GM21381 (cell line): ENCODE data around the gene PASK.
A peak's percentile ranks its signal among the peaks of the same experiment; 100 is the strongest.

Source experiments
- ATAC-seq: cut with Tn5 transposase; IDR thresholded peaks from one replicate; pipeline ENCODE4 v1.9.1; 2021; ENCODE audit warnings: mild to moderate bottlenecking, moderate library complexity; ENCODE audit not compliant: unreplicated experiment

Gene PASK

DNA sequence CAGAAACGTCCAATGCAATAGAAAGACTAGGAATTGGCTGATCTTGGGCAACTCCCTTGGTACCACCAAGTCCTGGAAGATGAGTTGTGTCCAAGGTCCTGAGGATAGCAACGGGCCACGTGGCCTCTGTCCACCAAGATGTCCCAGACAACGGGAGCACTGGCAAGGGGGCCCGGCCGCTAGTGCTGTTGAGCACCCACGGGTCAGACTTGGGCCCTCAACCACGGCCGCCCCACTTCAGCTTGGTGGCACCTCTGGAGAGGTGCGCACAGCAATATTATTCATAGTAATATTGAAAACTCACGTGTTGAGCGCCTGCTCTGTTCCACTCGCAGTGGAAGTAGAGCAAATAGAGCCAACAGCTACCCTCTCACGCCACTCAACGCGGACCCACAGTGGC, 19.0 kb downstream of the PASK start:
- ATAC-seq, result no peak

DNA sequence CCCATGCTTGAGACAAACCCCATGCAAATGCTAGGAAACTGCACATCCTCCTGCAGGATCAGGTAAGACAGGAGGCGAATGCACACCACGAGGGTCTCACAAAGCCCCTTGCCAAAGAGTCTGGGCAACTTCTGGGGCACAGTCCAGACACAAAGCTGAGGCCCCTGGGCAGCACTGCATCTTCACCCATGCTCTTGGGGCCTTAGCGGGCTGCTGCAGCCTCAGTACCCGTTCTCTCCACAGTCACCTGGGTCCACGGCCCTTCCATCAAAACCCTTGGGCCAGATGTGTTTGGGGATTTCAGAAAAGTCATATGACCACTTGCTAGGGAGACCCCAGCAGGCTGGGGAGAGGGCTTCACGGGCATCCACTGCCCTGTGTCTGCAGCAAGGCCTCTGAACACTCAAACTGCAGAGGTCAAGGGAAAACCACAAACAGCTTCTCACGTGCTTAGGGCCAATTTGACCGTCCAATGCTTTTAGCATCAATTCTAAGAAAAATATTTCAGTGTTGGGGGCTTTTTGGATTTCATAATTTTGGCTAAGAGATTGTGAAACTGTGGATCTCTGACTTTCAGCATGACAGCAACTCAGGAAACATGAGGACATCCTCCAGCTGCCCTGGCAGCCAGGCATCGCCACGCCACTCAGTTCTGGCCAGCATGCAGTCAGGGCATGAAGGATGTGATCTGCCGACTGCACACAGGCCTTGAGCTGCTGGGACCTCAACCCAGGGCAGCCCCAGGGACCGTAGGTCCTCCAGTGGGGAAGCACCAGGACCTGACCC, 20.0 kb downstream of the PASK start:
- ATAC-seq, result no peak

DNA sequence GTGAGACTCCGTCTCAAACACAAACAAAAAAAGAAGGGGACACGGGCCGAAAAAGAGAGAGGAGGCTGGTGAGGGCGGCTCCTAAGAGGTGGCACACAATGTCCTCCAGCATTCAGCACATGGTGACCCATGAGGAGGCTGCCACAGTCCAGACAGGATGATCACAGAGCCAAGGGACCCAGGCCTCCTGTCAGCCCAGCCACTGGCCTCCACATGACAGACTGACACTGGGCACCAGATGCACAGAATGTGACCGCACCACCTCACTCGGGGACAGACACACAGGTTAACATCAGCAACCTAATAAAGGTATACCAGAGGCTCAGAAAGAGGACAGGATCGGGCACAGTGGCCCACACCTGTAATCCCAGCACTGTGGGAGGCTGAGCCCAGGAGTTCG, 21.0 kb downstream of the PASK start:
- no peak for ATAC-seq

DNA sequence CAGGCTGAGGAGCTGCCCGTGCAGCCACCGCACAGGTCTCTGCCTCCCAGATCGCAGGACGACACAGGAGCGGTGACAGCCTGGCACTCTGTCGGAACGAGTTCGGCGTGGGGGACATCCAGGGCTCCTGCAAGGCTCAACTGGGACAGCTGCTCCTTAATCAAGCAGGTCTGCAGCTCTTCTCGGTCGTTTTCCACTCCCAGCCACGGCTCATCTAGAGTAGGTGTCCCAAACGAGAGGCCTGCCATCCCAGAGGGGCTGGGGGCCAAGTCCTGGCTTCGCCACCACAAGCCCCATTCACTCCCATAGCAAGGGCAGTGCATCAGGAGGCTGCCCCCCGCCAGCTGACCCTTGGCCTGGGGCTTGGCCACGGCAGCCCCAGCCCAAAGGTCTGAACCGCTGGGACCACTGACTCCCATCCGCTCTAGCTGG, 22.5 kb downstream of the PASK start:
- ATAC-seq, result no peak

DNA sequence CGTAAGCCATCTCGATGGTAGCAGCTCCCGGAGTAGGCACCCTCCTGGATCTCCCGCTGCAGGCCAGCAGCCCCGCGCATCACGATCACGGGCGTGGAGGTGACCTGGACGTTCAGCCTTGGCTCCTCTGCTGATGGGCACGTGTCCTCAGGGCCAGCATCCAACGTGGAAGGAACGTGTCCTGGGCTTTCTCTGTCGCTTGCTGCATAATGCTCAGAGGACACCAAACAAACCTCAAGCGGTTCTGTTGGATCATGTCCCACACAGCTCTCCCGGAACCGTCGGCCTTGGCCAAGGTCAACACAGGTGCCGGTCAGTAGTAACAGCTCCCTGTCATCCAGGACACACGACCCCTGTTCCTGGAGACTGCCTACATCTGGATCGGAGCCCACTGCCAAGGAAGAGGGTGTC, 23.1 kb downstream of the PASK start:
- no peak for ATAC-seq

DNA sequence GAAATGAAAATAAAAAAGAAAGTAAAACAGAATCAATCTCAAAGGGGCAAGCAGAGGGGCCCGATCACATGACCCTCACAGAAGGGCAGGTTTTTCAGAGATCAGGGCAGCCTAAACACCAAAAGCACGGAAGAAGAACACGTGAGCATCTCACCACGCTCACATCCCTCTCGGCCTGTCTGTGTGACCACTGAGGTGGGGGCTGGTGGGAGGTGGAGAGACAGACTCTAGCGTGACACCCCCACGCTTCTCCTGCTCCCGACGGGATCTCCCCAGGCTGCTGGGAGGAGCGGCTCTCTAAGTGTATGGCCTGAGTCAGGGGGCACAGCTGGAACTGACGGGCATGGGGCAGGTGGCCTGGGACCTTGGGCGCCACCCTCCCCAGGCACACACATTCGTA, 23.6 kb downstream of the PASK start:
- ATAC-seq, result no peak

DNA sequence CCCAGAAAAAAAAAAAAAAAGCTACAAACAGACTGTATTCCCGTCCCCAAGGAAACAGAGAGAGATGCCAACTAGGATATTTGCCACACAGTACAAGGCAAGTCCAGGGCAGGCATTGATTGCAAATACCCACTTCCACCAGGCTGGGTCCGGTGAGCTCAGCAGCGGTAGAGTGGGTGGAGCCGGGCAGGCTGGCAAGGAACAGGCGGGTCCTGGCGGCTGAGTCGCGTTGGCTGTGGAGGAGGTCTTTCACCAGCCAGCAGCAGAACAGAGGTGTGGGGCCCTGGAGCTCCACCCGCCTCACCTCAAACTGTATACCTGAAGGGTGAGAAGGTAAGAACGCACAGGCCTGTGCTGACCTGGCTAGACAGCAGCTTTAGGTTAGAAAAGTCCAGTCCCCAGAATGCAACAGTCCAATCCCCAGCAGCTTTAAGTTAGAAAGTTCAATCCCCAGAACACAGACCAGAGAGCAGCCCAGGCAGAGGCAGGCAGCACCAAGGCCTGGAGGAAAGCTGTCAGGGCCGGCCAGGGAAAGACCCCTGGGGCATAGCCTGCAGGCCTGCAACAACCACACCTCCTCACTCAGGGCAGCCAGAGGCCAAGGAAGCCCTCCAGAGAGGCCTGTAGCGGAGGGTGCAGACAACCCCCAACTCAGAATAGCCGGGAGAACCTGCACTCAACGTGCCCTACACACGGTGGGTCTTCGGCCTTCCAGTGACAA, 25.3 kb downstream of the PASK start:
- no peak for ATAC-seq

DNA sequence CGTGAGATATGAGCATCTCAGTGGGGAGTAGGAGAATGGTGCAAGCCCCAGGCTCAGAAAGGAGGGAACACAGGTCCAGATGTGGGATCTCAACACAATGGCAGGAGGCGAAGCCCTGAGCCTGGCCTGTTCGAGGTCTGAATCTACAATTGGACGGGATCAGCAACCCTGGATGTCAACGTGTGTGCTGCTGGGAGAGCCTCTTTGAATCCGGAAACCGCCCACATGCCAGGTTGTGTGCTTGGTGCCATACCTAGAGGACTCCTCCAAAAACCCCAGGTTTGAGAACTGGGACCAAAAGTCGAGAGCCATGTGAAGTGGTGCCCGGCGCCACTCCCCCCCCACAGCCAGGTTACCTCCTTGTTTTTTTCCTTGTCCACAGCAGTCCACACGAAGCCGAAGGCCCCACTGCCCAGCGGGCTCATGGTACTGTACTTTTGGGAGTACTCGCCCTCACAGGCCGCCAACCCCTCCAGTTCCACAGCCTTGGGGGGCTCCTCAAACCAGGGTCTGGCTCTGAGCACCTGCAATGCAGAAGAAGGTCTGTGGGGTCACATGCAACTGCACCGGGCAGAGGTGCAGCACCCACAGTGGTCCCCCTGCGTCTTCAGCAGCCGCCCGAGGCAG, 26.8 kb downstream of the PASK start:
- no peak for ATAC-seq

DNA sequence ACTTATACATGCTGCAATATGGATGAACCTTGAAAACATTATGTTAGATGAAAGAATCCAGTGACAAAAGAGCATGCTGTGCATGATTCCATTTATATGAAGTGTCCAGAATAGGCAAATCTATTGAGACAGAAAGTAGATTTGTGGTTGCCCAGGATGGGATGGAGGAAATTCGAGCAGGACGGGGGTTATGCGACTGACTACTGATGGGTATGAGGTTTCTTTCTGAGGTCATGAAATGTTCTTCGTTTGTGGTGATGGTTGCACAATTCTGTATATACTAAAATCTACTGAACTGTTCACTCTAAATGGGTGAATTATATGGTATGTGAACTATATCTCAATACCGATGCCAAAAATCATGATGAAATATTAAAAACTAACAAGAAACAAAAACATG, 28.3 kb downstream of the PASK start:
- ATAC-seq, result no peak

DNA sequence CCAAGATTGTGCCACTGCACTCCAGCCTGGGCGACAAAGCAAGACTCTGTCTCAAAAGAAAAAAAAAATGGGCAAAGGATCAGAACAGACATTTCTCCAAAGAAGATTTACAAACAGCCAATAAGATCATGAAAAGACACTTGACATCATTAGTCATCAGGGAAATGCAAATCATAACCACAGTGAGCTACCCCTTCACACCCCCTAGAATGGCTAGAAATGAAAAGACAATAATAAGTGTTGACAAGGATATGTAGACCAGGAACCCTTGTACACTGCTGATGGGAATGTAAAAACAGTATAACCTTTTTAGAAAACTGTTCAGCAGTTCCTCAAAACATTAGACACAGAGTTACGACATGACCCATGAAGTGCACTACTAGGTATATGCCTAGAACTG, 28.8 kb downstream of the PASK start:
- no peak for ATAC-seq

DNA sequence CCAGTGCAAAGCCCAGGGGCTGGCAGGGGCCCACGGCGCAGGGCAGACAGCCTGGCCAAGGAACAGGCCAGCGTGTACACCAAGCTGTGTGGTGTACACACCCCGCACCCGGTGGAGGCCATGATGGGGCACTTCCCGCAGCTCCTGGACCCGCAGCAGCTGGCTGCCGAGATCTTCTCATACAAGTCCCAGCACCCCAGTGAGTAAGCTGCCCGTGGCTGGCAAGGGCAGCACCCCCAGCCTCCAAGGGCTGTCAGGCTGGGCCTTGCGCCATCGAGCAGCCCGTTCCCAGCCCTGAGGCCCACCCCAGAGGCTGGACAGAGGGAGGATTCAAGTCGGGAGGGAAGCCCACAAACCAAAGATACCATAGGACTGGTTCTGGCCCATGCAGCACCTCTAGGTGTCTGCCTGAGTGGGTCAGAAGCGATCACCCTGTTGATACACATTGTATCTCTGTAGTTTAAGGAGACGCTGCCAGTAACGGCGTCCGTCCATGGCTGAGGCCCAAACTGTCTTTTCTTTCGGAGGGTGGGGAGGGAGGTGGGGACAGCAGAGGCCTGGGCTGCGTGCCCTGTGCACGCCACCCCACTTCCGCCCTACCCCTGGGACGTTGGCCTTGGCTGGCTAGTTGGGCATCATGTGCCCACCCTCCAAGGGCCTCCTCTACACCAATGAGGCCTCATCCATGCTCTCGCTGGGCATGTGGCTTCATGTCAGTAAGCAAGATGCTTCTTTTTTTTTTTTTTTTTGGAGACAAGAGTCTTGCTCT, 30.4 kb downstream of the PASK start:
- no peak for ATAC-seq

DNA sequence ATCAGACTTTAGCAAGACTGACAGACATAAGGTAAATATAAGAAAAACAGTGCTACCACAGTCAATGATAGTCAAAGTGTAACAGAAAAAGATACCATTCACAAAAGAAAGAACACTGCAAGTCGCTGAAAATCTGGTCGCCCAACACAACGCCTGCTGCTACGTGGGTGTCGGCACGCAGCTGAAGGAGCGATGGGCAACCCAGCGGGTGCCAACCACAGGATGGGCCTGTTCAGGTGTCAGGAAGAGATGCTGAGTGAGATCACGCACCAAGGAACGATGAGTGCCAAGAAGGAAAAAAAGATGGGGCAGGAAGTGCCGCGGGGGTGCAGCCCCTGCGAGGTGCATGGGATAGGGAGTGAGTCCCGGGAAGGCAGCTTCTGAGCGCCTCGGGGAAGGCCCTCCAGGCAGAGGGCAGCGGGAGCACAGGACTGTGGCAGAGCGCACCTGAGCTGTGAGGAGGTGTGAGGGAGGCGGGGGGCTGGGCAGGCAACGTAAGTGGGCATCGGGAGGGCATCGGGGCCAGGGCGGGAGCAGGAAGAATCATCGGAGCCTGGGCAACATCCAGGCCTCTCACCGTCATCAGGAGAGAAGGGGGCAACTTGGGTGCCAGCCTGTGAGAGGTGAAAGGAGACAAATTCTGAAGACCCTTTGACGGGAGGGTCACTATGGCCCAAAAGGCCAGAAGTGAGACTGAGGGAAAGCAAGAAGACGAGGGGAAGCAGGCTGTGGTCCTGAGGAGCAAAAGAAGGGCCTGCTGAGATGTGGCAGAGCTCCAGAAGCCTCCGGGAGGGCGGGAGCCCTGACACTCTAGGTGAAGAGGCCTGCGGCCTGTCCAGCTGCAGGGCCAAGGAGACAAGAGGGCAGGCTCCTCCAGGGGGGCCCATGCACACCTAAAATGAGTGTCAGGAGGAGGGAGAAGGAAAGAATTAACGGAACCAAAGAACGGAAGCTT, 32.4 kb downstream of the PASK start:
- no peak for ATAC-seq

DNA sequence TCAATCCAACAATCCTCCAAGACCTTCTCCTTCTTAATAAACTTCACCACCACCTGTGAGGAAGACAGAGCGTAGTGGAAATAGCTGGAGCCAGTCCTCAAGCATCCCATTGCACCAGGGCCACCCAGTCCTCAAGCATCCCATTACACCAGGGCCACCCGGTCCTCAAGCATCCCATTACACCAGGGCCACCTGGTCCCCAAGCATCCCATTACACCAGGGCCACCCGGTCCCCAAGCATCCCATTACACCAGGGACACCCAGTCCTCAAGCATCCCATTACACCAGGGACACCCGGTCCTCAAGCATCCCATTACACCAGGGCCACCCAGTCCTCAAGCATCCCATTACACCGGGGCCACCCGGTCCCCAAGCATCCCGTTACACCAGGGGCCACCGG, 33.9 kb downstream of the PASK start:
- ATAC-seq, result no peak

DNA sequence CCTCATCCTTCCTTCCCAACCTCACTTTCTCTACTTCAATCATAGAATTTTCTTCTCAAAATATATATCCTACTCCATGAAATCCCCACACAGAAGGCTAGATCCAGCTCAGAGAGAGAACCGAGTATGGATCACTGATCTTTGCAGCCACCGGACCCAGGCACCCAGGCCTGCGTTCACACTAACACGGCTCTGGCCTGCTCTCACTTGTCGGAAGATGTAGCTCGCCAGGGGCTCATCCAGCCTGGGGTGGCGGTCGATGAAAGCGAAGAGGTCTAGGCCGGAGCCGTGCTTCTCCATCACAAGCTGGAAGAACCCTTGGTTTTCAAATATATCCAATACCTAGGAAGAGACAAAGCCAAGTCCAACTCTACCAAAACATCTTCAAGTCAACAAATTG, 34.4 kb downstream of the PASK start:
- ATAC-seq, result no peak

DNA sequence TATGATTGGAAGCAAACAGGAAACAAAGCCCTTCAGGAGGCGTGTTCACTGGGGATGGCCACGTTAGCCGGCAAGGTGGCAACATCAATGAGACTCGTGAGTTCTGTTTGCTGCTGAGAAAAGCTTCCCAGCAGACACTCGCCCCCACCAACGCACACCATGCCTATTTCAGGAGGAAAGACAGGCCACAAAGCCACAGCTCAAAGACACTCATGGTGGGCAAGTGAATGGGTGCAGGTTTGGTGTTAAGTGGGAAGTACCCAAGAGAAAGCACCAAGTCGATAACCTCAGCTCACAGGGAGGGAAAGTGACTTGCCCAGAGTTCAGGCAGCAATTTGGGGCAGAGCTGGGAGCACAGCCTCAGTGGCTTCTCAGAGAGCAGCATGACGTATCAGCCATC, 36.7 kb downstream of the PASK start:
- no peak for ATAC-seq

DNA sequence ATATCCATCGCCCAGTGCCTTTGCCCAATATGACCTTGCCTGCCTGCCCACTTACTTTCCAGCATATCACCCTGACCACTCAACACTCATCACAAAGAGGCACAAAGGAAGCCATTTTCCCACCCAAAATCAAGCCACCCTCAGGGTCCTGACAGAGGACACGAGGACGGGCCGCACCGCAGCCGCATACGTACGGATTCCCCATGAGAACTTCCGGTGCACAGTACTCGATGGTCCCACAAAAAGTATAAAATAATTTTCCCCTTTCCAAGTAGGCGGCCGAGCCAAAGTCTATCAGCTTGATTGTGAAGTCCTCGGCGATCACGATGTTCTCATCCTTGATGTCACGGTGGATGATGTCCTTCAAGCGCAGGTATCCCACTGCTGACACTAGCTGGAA, 37.2 kb downstream of the PASK start:
- no peak for ATAC-seq

DNA sequence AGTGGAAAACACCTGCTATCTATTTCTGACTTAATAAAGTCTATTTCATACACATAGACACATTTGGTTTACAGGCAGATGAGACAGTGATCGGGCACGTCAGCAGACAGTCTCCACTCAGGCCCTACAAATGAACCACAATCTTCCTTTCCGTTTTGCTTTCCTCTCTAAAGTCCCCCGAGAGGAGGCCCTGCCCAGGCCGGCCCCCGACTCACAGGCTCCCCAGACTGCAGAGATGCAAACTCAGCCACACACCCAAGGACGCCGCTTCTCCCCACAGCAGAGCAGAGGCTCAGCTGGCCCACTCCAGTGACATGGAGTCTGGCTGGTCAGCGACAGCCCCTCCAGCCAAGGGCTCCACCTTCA, 37.8 kb downstream of the PASK start:
- peak; percentile 25 for ATAC-seq

DNA sequence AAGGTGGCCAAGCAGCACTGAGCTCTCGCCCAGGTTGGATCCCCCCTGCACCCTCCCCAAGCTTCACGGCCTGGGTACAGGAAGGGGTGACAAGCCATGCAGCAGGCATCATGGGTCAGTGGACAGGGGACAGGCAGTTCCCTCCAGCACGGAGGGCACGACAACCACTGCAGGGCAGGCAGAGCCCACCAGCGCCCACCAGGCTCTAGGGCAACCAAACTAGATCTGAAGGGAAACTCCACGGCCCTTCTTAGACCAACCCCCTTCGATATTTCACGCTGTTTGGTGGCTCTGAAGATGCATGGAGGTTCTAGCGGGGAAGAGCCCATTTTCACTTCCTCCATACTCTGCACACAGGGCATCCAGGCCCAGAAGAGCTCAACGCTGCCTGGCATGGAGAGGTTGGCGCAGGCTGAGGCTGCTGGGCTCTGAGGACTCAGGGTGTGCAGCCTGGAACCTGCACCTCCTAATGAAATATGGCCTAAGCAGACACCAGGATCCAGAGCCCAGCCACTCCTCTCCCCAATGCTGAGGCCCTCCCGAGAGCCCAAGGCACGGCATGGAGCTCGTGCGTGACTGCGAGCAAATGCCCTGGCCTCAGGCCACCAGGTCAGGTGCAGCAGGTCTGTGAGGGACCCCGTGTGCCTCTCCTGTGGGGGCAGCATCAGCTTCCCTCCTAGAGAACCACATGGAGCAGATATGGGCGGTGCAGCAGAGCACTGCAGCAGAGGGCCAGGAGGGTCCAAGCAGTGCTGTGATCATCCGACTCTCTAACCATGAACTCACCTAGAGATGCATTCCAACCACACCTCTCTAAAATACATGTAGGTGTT, 38.4 kb downstream of the PASK start:
- ATAC-seq, result peak; percentile 37

DNA sequence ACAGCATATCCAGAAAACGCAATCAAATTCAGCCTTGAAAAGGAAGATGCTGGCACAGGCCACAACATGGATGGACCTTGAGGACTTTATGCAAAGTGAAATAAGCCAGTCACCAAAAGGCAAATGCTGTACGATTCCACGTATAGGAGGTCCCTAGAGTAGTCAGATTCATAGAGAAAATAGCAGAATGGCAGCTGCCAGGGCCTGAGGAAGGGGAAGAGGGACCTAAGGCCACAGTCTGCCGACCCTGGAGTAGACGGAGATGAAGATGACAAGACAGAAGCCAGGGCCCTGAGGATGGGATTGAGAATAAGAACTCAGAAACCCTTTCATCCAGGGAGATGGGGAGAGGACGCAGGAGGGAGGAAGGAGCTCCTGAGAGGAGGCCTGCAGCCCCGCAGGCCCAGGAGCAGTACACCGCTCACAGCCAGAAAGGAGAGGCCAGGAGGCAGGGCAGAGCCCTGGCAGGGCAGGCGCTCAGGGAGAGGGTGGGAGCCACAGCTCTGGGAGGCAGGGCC, 39.1 kb downstream of the PASK start:
- no peak for ATAC-seq
